H1 (cell line): ENCODE results near the gene LRRFIP1. TPM values are rescaled to one million over a fixed set of nuclear protein-coding genes. Genes with fewer than 3 reads are reported as not detected.

Source experiments
- CTCF ChIA-PET: fragments of 300-600 bp; sonication (Branson Sonifier 250); formaldehyde crosslinking; loops from one replicate; lab custom pipeline; 2021; ENCODE audit not compliant: partially characterized antibody; lab: Charles Lee
- POLR2A ChIA-PET: fragments of 300-600 bp; sonication (Branson Sonifier 250); formaldehyde crosslinking; loops from one replicate; lab custom pipeline; 2021; ENCODE audit warnings: inconsistent platforms; ENCODE audit not compliant: partially characterized antibody; lab: Charles Lee
- DNase-seq, 2 experiments: peaks; one replicate each; pipeline versions ENCODE4 v3.0.0 to v3.0.0-alpha.2; 2010 to 2022; ENCODE audit warnings: low spot score in 2 of 2, low read depth in 1 of 2, mixed read lengths in 1 of 2
- FAIRE-seq: peaks from 2 replicates; lab custom pipeline; 2011; peaks lifted over from hg19 to GRCh38; lab: Jason Lieb, UNC
- H2AFZ ChIP-seq: 2 replicates; pipeline ENCODE4 v1.8.1; 2012; ENCODE audit warnings: low read length, inconsistent platforms
- H2AK5ac ChIP-seq: 2 replicates; pipeline ENCODE4 v1.6.1; 2013; ENCODE audit warnings: low read depth, low read length
- H2BK120ac ChIP-seq: replicated peaks from 2 replicates; pipeline ENCODE3; 2013; ENCODE audit warnings: low read depth, low read length, inconsistent platforms
- H2BK12ac ChIP-seq: 2 replicates; pipeline ENCODE4 v1.6.1; 2013; ENCODE audit warnings: low read depth, low read length
- H2BK15ac ChIP-seq: 2 replicates; pipeline ENCODE4 v1.6.1; 2013; ENCODE audit warnings: low read length
- H2BK20ac ChIP-seq: 2 replicates; pipeline ENCODE4 v1.6.1; 2013; ENCODE audit warnings: low read length
- H2BK5ac ChIP-seq: 2 replicates; pipeline ENCODE4 v1.6.1; 2013; ENCODE audit warnings: low read depth, low read length
- H3K14ac ChIP-seq: 2 replicates; pipeline ENCODE4 v1.6.1; 2013; ENCODE audit warnings: inconsistent platforms; ENCODE audit not compliant: insufficient read length
- H3K18ac ChIP-seq: 2 replicates; pipeline ENCODE4 v1.6.1; 2013; ENCODE audit warnings: low read length; ENCODE audit errors: extremely low read depth
- H3K23ac ChIP-seq: 2 replicates; pipeline ENCODE4 v1.6.1; 2013; ENCODE audit warnings: inconsistent platforms; ENCODE audit not compliant: insufficient read length
- H3K23me2 ChIP-seq: 2 replicates; pipeline ENCODE4 v1.6.1; 2013; ENCODE audit warnings: low read depth, low read length
- H3K27ac ChIP-seq: 2 replicates; pipeline ENCODE4 v1.6.1; 2011; ENCODE audit warnings: low read depth, low read length, inconsistent platforms
- H3K27me3 ChIP-seq, 4 experiments: replicated peaks in 1 of 4; 1 replicate in 1 of 4; 2 replicates in 3 of 4; pipeline versions ENCODE4 v1.6.1 to v1.8.1; 2011 to 2013; ENCODE audit warnings: low read length in 3 of 4, mild to moderate bottlenecking in 3 of 4, inconsistent platforms in 2 of 4, mixed read lengths in 2 of 4, moderate library complexity in 1 of 4; ENCODE audit not compliant: control insufficient read depth in 3 of 4, insufficient read depth in 3 of 4; ENCODE audit errors: extremely low read depth in 1 of 4
- H3K36me3 ChIP-seq, 4 experiments: 2 replicates each; pipeline versions ENCODE4 v1.6.1 to v1.8.1; 2011 to 2013; ENCODE audit warnings: mild to moderate bottlenecking in 4 of 4, low read length in 3 of 4, moderate library complexity in 2 of 4, control low read depth in 1 of 4, inconsistent platforms in 1 of 4; ENCODE audit not compliant: insufficient read depth in 4 of 4, control insufficient read depth in 2 of 4
- H3K4ac ChIP-seq: replicated peaks from 2 replicates; pipeline ENCODE3; 2013; ENCODE audit warnings: low read length, low read depth, mixed read lengths, inconsistent platforms; ENCODE audit not compliant: insufficient read length
- H3K4me1 ChIP-seq, 4 experiments: replicated peaks in 1 of 4; 1 replicate in 1 of 4; 2 replicates in 3 of 4; pipeline versions ENCODE4 v1.6.1 to v1.8.1; 2011 to 2013; ENCODE audit warnings: low read length in 3 of 4, inconsistent platforms in 2 of 4, mixed read lengths in 1 of 4; ENCODE audit not compliant: insufficient read depth in 4 of 4, control insufficient read depth in 3 of 4
- H3K4me2 ChIP-seq, 2 experiments: 2 replicates each; pipeline versions ENCODE4 v1.6.1 to v1.8.1; 2011 to 2013; ENCODE audit warnings: low read depth in 2 of 2, low read length in 2 of 2, control low read depth in 1 of 2, inconsistent platforms in 1 of 2, mild to moderate bottlenecking in 1 of 2; ENCODE audit not compliant: insufficient read depth in 1 of 2
- H3K4me3 ChIP-seq, 4 experiments: fragments of 200-600, 300-600 bp in 1 of 4; sonication (generic), shearing (Covaris generic), sonication (Bioruptor Twin) in 1 of 4; 2 replicates each; pipeline versions ENCODE4 v1.5.1 to v1.8.1; 2011 to 2016; ENCODE audit warnings: low read length in 4 of 4, low read depth in 3 of 4, control low read depth in 2 of 4, inconsistent platforms in 2 of 4, mild to moderate bottlenecking in 2 of 4, mixed read lengths in 1 of 4, moderate library complexity in 1 of 4; ENCODE audit not compliant: insufficient read depth in 2 of 4; ENCODE audit errors: extremely low read depth in 1 of 4
- H3K56ac ChIP-seq: replicated peaks from 2 replicates; pipeline ENCODE3; 2013; ENCODE audit warnings: low read depth, mild to moderate bottlenecking, mixed read lengths, low read length, inconsistent platforms; ENCODE audit not compliant: insufficient read length
- H3K79me1 ChIP-seq: 2 replicates; pipeline ENCODE4 v1.6.1; 2013; ENCODE audit warnings: low read depth, low read length, control low read depth
- H3K79me2 ChIP-seq, 2 experiments: 2 replicates each; pipeline versions ENCODE4 v1.6.1 to v1.8.1; 2012 to 2013; ENCODE audit warnings: low read length in 2 of 2, mild to moderate bottlenecking in 2 of 2, inconsistent platforms in 1 of 2; ENCODE audit not compliant: insufficient read depth in 2 of 2, control insufficient read depth in 1 of 2
- H3K9ac ChIP-seq, 4 experiments: replicated peaks in 1 of 4; 1 replicate in 1 of 4; 2 replicates in 3 of 4; pipeline versions ENCODE4 v1.6.1 to v1.8.1; 2011 to 2013; ENCODE audit warnings: low read depth in 3 of 4, low read length in 3 of 4, control low read depth in 2 of 4, mild to moderate bottlenecking in 2 of 4, moderate library complexity in 2 of 4, inconsistent platforms in 1 of 4; ENCODE audit errors: extremely low read depth in 1 of 4
- H3K9me3 ChIP-seq, 2 experiments: 2 replicates each; pipeline versions ENCODE4 v1.6.1 to v1.8.1; 2012 to 2013; ENCODE audit warnings: mild to moderate bottlenecking in 2 of 2, moderate library complexity in 2 of 2, control low read depth in 1 of 2, inconsistent platforms in 1 of 2, low read depth in 1 of 2, low read length in 1 of 2, mixed read lengths in 1 of 2; ENCODE audit not compliant: insufficient read depth in 2 of 2
- H4K20me1 ChIP-seq, 2 experiments: replicated peaks in 1 of 2; 2 replicates each; pipeline versions ENCODE3 to v1.8.1; 2011 to 2013; ENCODE audit warnings: inconsistent platforms in 2 of 2, low read length in 2 of 2, mild to moderate bottlenecking in 1 of 2; ENCODE audit not compliant: insufficient read depth in 2 of 2, control insufficient read depth in 1 of 2
- H4K5ac ChIP-seq: 2 replicates; pipeline ENCODE4 v1.6.1; 2013; ENCODE audit warnings: low read length, low read depth, mixed read lengths, inconsistent platforms; ENCODE audit not compliant: insufficient read length
- H4K8ac ChIP-seq: 2 replicates; pipeline ENCODE4 v1.8.0; 2013; ENCODE audit warnings: mild to moderate bottlenecking, moderate library complexity, low read length, inconsistent platforms; ENCODE audit not compliant: insufficient read depth; ENCODE audit errors: extremely low read depth
- H4K91ac ChIP-seq: replicated peaks from 2 replicates; pipeline ENCODE3; 2013; ENCODE audit warnings: low read length, mixed read lengths, inconsistent platforms; ENCODE audit not compliant: insufficient read length
- CTBP2 ChIP-seq: IDR thresholded peaks from 2 replicates; pipeline ENCODE4 v1.7.0; 2011; ENCODE audit warnings: borderline replicate concordance, mild to moderate bottlenecking, moderate library complexity, mixed read lengths, low read length; ENCODE audit not compliant: insufficient read depth, insufficient read length
- FOSL1 ChIP-seq: IDR thresholded peaks from 2 replicates; pipeline ENCODE4 v1.6.1; 2011; ENCODE audit warnings: mild to moderate bottlenecking, low read depth, low read length, moderate library complexity; ENCODE audit not compliant: insufficient read depth
- GTF2F1 ChIP-seq: IDR thresholded peaks from 2 replicates; pipeline ENCODE4 v1.6.1; 2012; ENCODE audit warnings: low read depth, low read length, improper control_type of control experiment, borderline replicate concordance
- KDM1A ChIP-seq: fragments of 200-600, 300-600 bp; sonication (generic); IDR thresholded peaks from 2 replicates; pipeline ENCODE4 v1.7.1; 2016; ENCODE audit warnings: mild to moderate bottlenecking, low read length, borderline replicate concordance
- RNF2 ChIP-seq: fragments of 200-900, 300-1000 bp; sonication (generic); IDR thresholded peaks from 2 replicates; pipeline ENCODE4 v1.7.1; 2016; ENCODE audit warnings: borderline replicate concordance, low read depth, mild to moderate bottlenecking, antibody characterized with exemption, low read length; ENCODE audit not compliant: poor library complexity, severe bottlenecking; ENCODE audit errors: missing control alignments
- SAP30 ChIP-seq: fragments of 300-600 bp; sonication (generic); IDR thresholded peaks from 2 replicates; pipeline ENCODE4 v1.7.1; 2012; ENCODE audit warnings: low read length, moderate library complexity, mild to moderate bottlenecking, inconsistent platforms; ENCODE audit not compliant: insufficient read depth, insufficient replicate concordance
- SIN3A ChIP-seq, 2 experiments: IDR thresholded peaks in 1 of 2; conservative IDR thresholded peaks in 1 of 2; 2 replicates each; pipeline ENCODE4 v1.6.1; 2011 to 2012; ENCODE audit warnings: low read length in 2 of 2, improper control_type of control experiment in 1 of 2, low read depth in 1 of 2, mild to moderate bottlenecking in 1 of 2
- SIRT6 ChIP-seq: IDR thresholded peaks from one replicate; pipeline ENCODE4 v1.7.1; 2012; ENCODE audit warnings: low read length, inconsistent platforms
- USF2 ChIP-seq: IDR thresholded peaks from 2 replicates; pipeline ENCODE4 v1.6.1; 2011; ENCODE audit warnings: low read length, improper control_type of control experiment
- WGBS, 2 experiments: shearing (Covaris generic) in 1 of 2; methylation state at CpG; one replicate each; pipeline versions ENCODE4 v1.1.6 to v1.1.7; 2013 to 2015; ENCODE audit warnings: low lambda C conversion rate in 2 of 2, mixed read lengths in 2 of 2, inconsistent platforms in 1 of 2, low coverage in 1 of 2, missing lambda C conversion rate in 1 of 2; ENCODE audit not compliant: insufficient replicate concordance in 2 of 2, insufficient coverage in 1 of 2, insufficient read length in 1 of 2; ENCODE audit errors: extremely low coverage in 1 of 2, missing lambda C conversion rate in 1 of 2; 5-methylcytosine and 5-hydroxymethylcytosine counted together
- polyA plus RNA-seq, 7 experiments: library from polyadenylated mRNA; depleted of rRNA in 3 of 7; stranded (reverse) in 5 of 7; unstranded in 2 of 7; fragments of >200 nt in 5 of 7; fragments of 200-250 nt in 2 of 7; gene quantifications; 1 replicate in 5 of 7; 2 replicates in 1 of 7; 4 replicates in 1 of 7; pipeline versions ENCODE4 v1.2.1 to v1.2.3, GENCODE V29; 2011 to 2013; ENCODE audit warnings: missing spikeins in 2 of 7, mixed read lengths in 2 of 7
- total RNA-seq: library from RNA; stranded (reverse); fragmentation: NEBNext Ultra II Directional; extraction: Animal tissue kit (Norgen Biotek cat#: 25700); gene quantifications from 2 replicates; pipeline ENCODE4 v1.2.1, GENCODE V29; 2021

Gene LRRFIP1
- total and polyA plus RNA-seq, 2 of the 8 experiments (the other 6 are each of a cell fraction or from before 2014, with no cell fraction given), result 12.1 to 75.8 TPM

GRCh38 chr2:237746302-237747080, 119.1 kb downstream of the LRRFIP1 start:
- Histone ChIP-seq H3K56ac (no peak overlapping the region), H3K9ac (no peak overlapping the region), H3K79me2 (peaks cover 0 to 11% of the 10 kb centered on the region in 2 experiments; a peak in 1 of 4 replicates), H3K9me3 (no peaks in the 10 kb centered on the region), H2BK5ac (no peak overlapping the region), H2BK20ac (no peak overlapping the region), H2BK12ac (no peak overlapping the region), H4K5ac (no peak overlapping the region), H3K14ac (no peak overlapping the region), H4K91ac (no peak overlapping the region), H3K4me3 (no peak overlapping the region), H2BK120ac (no peak overlapping the region), H3K4me2 (no peak overlapping the region), H3K18ac (no peak overlapping the region), H3K27me3 (no peaks in the 10 kb centered on the region), H3K79me1 (peaks cover 4% of the 10 kb centered on the region; the same call in 1 of the 2 replicates), H2BK15ac (no peak overlapping the region), H4K8ac (no peak overlapping the region), H2AFZ (no peak overlapping the region), H3K4ac (no peak overlapping the region), H3K4me1 (peaks cover 0 to 7% (median 3%) of the 10 kb centered on the region in 4 experiments; a peak in 4 of 7 replicates), H3K36me3 (peaks cover 2 to 8% (median 6%) of the 10 kb centered on the region in 4 experiments; a peak in 6 of 8 replicates), H2AK5ac (no peak overlapping the region), H3K27ac (no peak overlapping the region), H3K23ac (no peak overlapping the region), H3K23me2 (no peaks in the 10 kb centered on the region), H4K20me1 (peaks cover 3 to 8% of the 10 kb centered on the region in 2 experiments)
- no peak for FAIRE-seq
- POLR2A ChIA-PET, result interaction anchor here (1.5 kb wide), 1 partner anchor 13 kb away, joined by 4 read pairs; no protein-coding TSS in a partner anchor
- CTCF ChIA-PET, result interaction anchor here (1.0 to 8.1 kb wide), 21 partner anchors 8 to 266 kb away, joined by 3 to 130 read pairs (median 7); no protein-coding TSS in a partner anchor
- 95% methylated on average over 15 of the region's 15 CpGs; no CpG with 5 or more reads in 1 of the 2 experiments for WGBS, 2 experiments
- DNase-seq, result no peak
- TF ChIP-seq SAP30, result no peak
- TF ChIP-seq RNF2, result no peak
- TF ChIP-seq SIRT6, result no peak
- TF ChIP-seq FOSL1, result no peak
- TF ChIP-seq KDM1A, result no peak
- no peak for TF ChIP-seq SIN3A (conservative IDR thresholded peaks at IDR 0.05 in 1 of 2, IDR thresholded peaks at IDR 0.05 in 1 of 2; ENCODE audit: low read depth in 1 of 2, low read length in 2 of 2)
- TF ChIP-seq CTBP2, result no peak
- no peak for TF ChIP-seq USF2
- TF ChIP-seq GTF2F1, result no peak
